ENCODE results near the gene ZFAND3.

DNA sequence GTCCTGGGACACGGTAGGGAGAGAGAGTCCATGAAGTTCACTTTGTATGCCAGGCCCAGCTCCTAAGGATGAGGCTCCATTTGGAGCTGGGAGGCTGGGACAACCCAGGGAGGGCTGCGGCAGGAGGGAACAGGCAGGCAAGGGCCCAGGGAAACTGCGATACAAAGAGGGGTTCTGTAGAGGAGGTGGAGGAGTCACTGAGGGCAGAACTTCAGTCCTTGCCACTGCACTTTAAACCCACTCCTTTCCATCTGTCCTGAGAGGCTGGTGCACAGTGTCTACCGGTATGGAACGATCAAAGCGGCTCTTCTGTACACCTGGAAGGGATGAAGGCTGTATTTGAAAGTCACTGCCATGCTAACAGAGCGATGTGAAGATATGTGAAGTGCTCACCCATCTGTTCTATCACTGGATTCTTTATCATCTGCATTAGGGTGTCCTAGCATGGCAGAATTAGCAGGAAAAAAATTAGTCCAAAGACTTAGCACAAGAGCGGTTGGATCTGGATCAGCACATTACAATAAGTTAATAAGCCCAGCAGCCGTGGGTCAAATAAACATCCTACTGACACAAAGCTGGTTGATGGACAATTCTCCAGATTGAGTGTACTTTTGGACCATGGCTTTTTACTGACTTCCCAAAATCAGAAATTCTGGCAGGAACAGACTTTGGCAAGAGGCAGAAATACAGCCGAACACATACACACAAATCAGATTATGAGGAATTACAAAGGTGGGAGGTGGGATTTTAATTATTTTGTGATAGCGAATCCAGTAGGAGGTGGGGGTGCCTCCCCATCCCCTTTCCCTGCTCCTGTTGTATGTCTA lies 20.9 kb upstream of the ZFAND3 start:
- no peak for TF ChIP-seq ZNF274 (IDR thresholded peaks at IDR 0.05; ENCODE audit: low read depth, low read length)
- no peak for TF ChIP-seq YY1 (IDR thresholded peaks at IDR 0.05; ENCODE audit: insufficient read depth, insufficient read length)

Measured in NT2/D1 (cell line).